ELR (cell line): ENCODE results near the gene EXOC5.

Source experiments
- DNase-seq: peaks from one replicate; pipeline ENCODE4 v3.0.0-alpha.2; 2015; ENCODE audit warnings: low read depth

The EXOC5 gene

DNA sequence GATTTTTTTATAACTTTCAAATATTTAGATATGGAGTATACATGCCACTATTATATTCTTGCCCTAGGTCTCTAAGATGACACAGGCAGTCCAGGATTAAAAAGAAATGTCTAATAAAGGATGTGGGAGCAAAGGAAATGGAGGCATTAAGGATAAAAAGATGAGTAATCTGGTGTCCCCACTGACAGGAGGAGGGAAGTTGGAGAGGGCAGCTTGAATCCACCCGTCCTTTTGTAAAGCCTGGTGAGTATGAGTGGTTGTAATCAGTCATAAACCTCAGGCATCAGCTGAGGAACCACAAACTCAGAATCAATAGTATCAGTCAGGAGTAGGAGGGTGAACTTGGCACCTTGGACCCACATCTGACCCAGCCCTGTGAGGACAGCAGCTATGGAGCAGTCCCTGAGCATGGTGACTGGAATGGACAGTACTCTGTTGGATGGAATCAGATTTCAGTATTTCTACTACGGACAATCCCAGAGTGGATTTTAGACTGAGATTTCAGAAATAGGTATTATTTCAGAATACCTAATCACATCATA, 100.5 kb downstream of the EXOC5 start:
- DNase-seq: no peak

GRCh38 chr14:57161583-57162234, 107.0 kb downstream of the EXOC5 start:
- no peak for DNase-seq

GRCh38 chr14:57160333-57160732, 108.4 kb downstream of the EXOC5 start:
- no peak for DNase-seq

DNA sequence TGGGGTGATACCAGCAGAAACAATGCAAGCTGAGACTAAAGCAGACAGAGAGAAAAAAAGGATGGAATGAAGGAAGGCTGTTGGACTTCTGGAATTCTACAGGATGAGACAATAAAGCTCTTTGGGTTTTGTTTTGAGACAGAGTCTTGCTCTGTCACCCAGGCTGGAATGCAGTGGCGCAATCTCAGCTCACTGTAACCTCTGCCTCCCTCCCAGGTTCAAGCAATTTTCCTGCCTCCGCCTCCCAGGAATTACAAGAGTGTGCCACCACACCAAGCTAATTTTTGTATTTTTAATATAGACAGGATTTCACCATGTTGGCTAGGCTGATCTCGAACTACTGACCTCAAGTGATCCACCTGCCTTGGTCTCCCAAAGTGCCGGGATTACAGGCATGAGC, 115.4 kb downstream of the EXOC5 start:
- DNase-seq: no peak
